Right lobe of liver (tissue), 6 donors: ENCODE data around the gene KRTAP10-4. TPM values are rescaled to one million over a fixed set of nuclear protein-coding genes. Genes with fewer than 3 reads are reported as not detected.

Experiments
- ATAC-seq, 4 donors: fragments of 200-7000 bp; cut with Tn5 transposase; one replicate each; pipeline ENCODE4 v1.9.1; 2020; ENCODE audit warnings: mild to moderate bottlenecking in 4 of 4, moderate library complexity in 4 of 4
- DNase-seq, 3 donors: peaks; one replicate each; pipeline ENCODE4 v3.0.0-alpha.2; 2020
- H3K27ac ChIP-seq, 3 donors: fragments of 200-600 bp; one replicate each; pipeline ENCODE4 v1.8.0; 2022
- H3K27me3 ChIP-seq, 2 donors: fragments of 200-600 bp; one replicate each; pipeline ENCODE4 v1.8.0; 2022
- H3K36me3 ChIP-seq, 4 donors: fragments of 200-600 bp; sonication (generic) in 1 of 4; one replicate each; pipeline versions ENCODE4 v1.5.1 to v1.8.0; 2017 to 2022; ENCODE audit warnings: control low read depth in 1 of 4
- H3K4me1 ChIP-seq, 4 donors: fragments of 200-600 bp; sonication (generic) in 1 of 4; one replicate each; pipeline versions ENCODE4 v1.5.1 to v1.8.0; 2017 to 2022; ENCODE audit warnings: control low read depth in 1 of 4
- H3K4me3 ChIP-seq, 3 donors: fragments of 200-600 bp; one replicate each; pipeline ENCODE4 v1.8.0; 2022
- H3K9me3 ChIP-seq, 4 donors: fragments of 200-600 bp; sonication (generic) in 1 of 4; one replicate each; pipeline versions ENCODE4 v1.5.1 to v1.8.0; 2017 to 2022; ENCODE audit warnings: control low read depth in 1 of 4
- POLR2A ChIP-seq: fragments of 450-650 bp; IDR thresholded peaks from one replicate; pipeline ENCODE4 v1.6.1; 2017; ENCODE audit warnings: antibody characterized with exemption, mild to moderate bottlenecking
- WGBS: methylation state at CpG from one replicate; pipeline ENCODE4 v1.1.6; 2018; ENCODE audit warnings: low coverage, low lambda C conversion rate; ENCODE audit not compliant: insufficient coverage; ENCODE audit errors: missing lambda C conversion rate; 5-methylcytosine and 5-hydroxymethylcytosine counted together
- intact Hi-C, 2 donors: fragments of 100-400 bp; cut with DNase I; formaldehyde crosslinking; loops; one replicate each; pipeline versions ENCODE4 v1.11.2 to v1.14.1; 2022
- total RNA-seq, 6 experiments: library from RNA; depleted of rRNA in 2 of 6; stranded (reverse); fragments of >200 nt in 2 of 6; fragmentation: NEBNext Ultra II Directional in 3 of 6; extraction: Animal tissue kit (Norgen Biotek cat#: 25700) in 3 of 6; gene quantifications; one replicate each; pipeline versions ENCODE4 v1.1.0 to v1.2.4, GENCODE V29; 2016 to 2023
- TF ChIP-seq, protein P1 (sequence below), 4 donors: fragments of 200-600 bp in 3 of 4; fragments of 450-650 bp in 1 of 4; IDR thresholded peaks; one replicate each; pipeline versions ENCODE4 v1.5.1 to v1.8.0; 2016 to 2022; ENCODE audit warnings: antibody characterized with exemption in 4 of 4, mild to moderate bottlenecking in 2 of 4
- donor health status: DM: no; HTN: yes; CAD: no.
- donor health status: DM: no; HTN: no; CAD: no.
- donor health status: DM: no; HTN: no; CAD: no.
- donor health status: DM: no; HTN: yes; CAD: no.
- donor health status: DM: no; HTN: yes; CAD: no.

The KRTAP10-4 gene
- total RNA-seq, 6 experiments from 2014 or later: not detected

DNA sequence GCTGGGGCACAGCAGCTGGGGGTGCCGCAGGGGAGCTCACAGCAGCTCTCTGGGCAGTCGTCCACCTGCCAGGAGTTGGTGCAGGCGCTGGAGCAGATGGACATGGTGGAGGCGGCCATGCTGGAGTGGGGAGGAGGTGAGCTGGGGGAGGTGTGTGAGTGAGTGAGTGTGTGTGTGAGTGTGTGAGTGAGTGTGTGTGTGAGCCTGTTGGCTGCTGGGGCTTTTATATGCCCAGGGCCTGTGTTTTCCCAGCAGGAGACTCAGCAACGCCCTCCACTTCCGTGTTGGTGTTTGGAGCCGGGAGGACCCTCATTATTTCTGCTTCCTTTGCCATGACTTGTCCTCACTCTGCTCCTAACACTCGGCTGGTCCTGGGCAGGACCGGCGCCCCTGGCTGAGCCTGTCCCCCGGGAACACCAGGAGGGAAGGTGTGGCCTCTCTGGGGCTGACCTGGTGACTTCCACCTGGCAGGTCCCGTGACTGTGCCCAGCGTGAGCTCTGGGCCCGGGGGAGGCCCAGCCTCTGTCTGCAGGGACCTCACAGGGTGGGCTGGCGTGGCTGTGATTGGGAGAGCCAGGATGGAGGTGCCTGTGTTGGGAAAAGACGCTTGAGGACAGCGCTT, 22.1 kb upstream of the KRTAP10-4 start, which contains the start of gene KRTAP10-2:
TSS of gene KRTAP10-2 (minus strand) at position 166 of the 622 bp plus-strand sequence. CDS start at position 119, 47 bp downstream.
- Histone ChIP-seq H3K27me3 (no peaks in the 10 kb centered on the region), H3K4me1 (no peaks in the 10 kb centered on the region), H3K36me3 (no peaks in the 10 kb centered on the region), H3K9me3 (no peaks in the 10 kb centered on the region), H3K27ac (no peak within 1 kb of the TSS), H3K4me3 (no peak within 1 kb of the TSS)
- TF ChIP-seq, protein P1, sequence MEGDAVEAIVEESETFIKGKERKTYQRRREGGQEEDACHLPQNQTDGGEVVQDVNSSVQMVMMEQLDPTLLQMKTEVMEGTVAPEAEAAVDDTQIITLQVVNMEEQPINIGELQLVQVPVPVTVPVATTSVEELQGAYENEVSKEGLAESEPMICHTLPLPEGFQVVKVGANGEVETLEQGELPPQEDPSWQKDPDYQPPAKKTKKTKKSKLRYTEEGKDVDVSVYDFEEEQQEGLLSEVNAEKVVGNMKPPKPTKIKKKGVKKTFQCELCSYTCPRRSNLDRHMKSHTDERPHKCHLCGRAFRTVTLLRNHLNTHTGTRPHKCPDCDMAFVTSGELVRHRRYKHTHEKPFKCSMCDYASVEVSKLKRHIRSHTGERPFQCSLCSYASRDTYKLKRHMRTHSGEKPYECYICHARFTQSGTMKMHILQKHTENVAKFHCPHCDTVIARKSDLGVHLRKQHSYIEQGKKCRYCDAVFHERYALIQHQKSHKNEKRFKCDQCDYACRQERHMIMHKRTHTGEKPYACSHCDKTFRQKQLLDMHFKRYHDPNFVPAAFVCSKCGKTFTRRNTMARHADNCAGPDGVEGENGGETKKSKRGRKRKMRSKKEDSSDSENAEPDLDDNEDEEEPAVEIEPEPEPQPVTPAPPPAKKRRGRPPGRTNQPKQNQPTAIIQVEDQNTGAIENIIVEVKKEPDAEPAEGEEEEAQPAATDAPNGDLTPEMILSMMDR (IDR thresholded peaks at IDR 0.05): no peak
- no peak for TF ChIP-seq POLR2A
- intact Hi-C loops: no loop called here
- WGBS: no CpG with 5 or more reads among the region's 17 CpGs
- DNase-seq (no peak), ATAC-seq (peak in 1 of 4 donors; percentile 6)

DNA sequence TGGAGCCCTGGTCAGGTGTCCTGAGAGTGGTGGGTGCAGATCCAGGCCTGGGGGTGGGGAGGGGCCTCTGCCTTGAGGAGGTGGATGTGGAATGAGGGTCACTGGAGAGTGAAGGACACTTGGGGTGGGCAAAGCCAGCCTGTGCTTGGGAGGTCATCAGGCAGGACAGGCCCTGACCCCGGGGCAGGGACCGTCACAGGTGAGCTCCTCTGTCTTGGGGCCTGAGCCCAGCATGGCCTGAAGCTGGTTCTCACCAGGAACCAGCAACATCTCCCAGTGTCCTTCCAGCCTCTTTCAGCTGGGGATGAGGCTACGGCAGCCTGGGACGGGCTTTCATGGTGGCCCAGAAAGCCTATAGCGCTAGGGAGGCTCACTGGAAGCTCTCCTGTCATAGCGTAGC, 21.4 kb upstream of the KRTAP10-4 start:
- DNase-seq: no peak
- ATAC-seq: no peak
- TF ChIP-seq POLR2A: no peak
- TF ChIP-seq, protein P1 (IDR thresholded peaks at IDR 0.05): no peak
- no CpG with 5 or more reads among the region's 6 CpGs for WGBS
- Histone ChIP-seq H3K4me3 (no peak overlapping the region), H3K27me3 (no peaks in the 10 kb centered on the region), H3K27ac (no peak overlapping the region), H3K36me3 (no peaks in the 10 kb centered on the region), H3K9me3 (no peaks in the 10 kb centered on the region), H3K4me1 (no peaks in the 10 kb centered on the region)
- intact Hi-C loops: no loop called here

DNA sequence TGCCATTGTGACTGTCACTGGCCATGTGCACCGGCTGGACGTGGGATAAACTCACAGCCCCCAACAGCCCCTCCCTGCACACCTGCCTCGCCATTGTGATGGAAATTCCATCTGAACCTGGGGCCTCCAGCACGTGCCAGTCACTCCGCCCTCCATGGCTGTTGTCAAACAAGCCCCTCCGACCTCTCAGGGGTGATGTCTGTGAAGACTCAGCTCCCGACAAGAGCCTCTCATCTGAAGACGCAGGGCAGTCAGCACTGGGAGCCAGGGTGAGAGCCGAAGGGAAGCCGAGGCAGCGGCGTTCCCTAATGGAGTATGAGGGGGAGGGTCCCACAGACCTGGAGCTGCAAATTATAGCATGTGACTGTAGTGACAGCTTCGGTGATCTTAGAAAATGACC, 20.8 kb upstream of the KRTAP10-4 start:
- no peak overlapping the region for H3K27ac ChIP-seq
- H3K27me3 ChIP-seq: no peaks in the 10 kb centered on the region
- H3K4me3 ChIP-seq: no peak overlapping the region
- no peaks in the 10 kb centered on the region for H3K4me1 ChIP-seq
- intact Hi-C loops: no loop called here
- no peaks in the 10 kb centered on the region for H3K9me3 ChIP-seq
- no peak for DNase-seq
- TF ChIP-seq, protein P1 (IDR thresholded peaks at IDR 0.05): no peak
- no peak for TF ChIP-seq POLR2A
- no peaks in the 10 kb centered on the region for H3K36me3 ChIP-seq
- no peak for ATAC-seq
- WGBS: 72% methylated on average over 2 of the region's 13 CpGs

DNA sequence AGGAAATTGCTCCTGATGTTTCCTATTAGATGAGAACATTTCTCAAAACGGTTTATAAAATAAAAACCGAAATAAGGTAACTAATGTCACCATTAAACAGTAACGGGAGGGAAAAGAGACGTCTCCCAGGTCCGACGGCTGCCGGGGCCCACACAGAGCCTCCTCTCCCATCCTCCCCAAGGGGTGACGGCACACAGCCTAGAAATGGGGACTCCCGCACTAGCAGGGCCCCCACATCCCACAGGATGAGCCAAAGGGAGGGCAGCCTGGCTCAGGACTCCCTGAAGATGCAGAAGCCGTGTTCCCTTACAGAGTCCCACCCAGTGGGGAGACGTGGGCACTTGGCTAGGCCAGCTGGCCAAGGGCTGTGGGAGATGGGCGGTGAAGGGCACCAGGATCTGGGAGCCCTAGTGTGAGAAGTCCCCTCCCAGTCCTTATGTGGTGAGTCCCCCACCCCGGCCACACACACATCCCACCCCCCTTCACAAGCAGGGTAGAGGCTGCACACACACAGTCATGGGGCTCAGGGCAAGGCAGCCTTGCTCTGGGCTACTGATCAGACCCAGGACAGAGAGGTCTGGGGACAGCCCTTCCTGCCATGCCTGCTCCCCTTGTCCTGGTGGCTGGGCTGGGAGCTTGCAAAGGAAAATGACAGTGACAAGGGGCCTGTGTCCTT, 18.2 kb upstream of the KRTAP10-4 start:
- intact Hi-C loops: no loop called here
- no peak for DNase-seq
- TF ChIP-seq POLR2A: no peak
- TF ChIP-seq, protein P1 (IDR thresholded peaks at IDR 0.05): no peak

More for the DNA sequence above, 18.2 kb upstream of the KRTAP10-4 start:
- H3K36me3 ChIP-seq: no peaks in the 10 kb centered on the region
- no peaks in the 10 kb centered on the region for H3K4me1 ChIP-seq
- no peaks in the 10 kb centered on the region for H3K27me3 ChIP-seq
- no peak overlapping the region for H3K27ac ChIP-seq
- 60% methylated on average over 7 of the region's 13 CpGs for WGBS
- ATAC-seq: no peak
- H3K4me3 ChIP-seq: no peak overlapping the region
- H3K9me3 ChIP-seq: no peaks in the 10 kb centered on the region
